GM12801 (cell line): ENCODE results near the gene CD6.

ENCODE experiments used
- CTCF ChIP-seq: IDR thresholded peaks from one replicate; pipeline ENCODE4 v1.5.1; 2011; ENCODE audit warnings: control low read depth; ENCODE audit not compliant: insufficient read length; ENCODE audit errors: extremely low read depth

The CD6 gene

GRCh38 chr11:60971520-60971919 is at the start of gene CD6:
CD6 (plus strand) TSS chr11:60971680; CDS start chr11:60971866, 186 bp downstream.
- TF ChIP-seq CTCF, result no peak

- no peak for TF ChIP-seq CTCF
Measured at GRCh38 chr11:60921777-60922335, 49.6 kb upstream of the CD6 start.

- TF ChIP-seq CTCF, result no peak
Measured at GRCh38 chr11:60922906-60923305, 48.6 kb upstream of the CD6 start.

GRCh38 chr11:60923326-60923725 is 48.2 kb upstream of the CD6 start:
- TF ChIP-seq CTCF, result no peak

- TF ChIP-seq CTCF, result no peak
Measured at GRCh38 chr11:60923800-60924109, 47.7 kb upstream of the CD6 start.

- no peak for TF ChIP-seq CTCF
Measured at GRCh38 chr11:60924110-60924905, 47.2 kb upstream of the CD6 start, which contains the start of gene TMEM132A. TMEM132A (plus strand) TSS chr11:60924460; CDS start chr11:60924634, 174 bp downstream.

- TF ChIP-seq CTCF, result no peak
Measured at GRCh38 chr11:60924906-60925853, 46.3 kb upstream of the CD6 start.
